ENCODE measurements around the gene OR2V1. TPM values are rescaled to one million over a fixed set of nuclear protein-coding genes. Genes with fewer than 3 reads are reported as not detected.

The OR2V1 gene
- total RNA-seq, 4 donors from 2014 or later, result not detected

- in situ Hi-C loops (cut with MboI; ENCODE audit: low sequenced_read_pairs in 4 of 4) (no loop called here), intact Hi-C loops (cut with DNase I; ENCODE audit: low total_unique reads) (no loop called here)
- no peaks in the 10 kb centered on the region for H3K36me3 ChIP-seq
- no peaks in the 10 kb centered on the region for H3K9me3 ChIP-seq
- H3K4me3 ChIP-seq, result no peak overlapping the region
- H3K27ac ChIP-seq, result no peak overlapping the region
- H3K4me1 ChIP-seq, result no peaks in the 10 kb centered on the region
- TF ChIP-seq, protein P1, sequence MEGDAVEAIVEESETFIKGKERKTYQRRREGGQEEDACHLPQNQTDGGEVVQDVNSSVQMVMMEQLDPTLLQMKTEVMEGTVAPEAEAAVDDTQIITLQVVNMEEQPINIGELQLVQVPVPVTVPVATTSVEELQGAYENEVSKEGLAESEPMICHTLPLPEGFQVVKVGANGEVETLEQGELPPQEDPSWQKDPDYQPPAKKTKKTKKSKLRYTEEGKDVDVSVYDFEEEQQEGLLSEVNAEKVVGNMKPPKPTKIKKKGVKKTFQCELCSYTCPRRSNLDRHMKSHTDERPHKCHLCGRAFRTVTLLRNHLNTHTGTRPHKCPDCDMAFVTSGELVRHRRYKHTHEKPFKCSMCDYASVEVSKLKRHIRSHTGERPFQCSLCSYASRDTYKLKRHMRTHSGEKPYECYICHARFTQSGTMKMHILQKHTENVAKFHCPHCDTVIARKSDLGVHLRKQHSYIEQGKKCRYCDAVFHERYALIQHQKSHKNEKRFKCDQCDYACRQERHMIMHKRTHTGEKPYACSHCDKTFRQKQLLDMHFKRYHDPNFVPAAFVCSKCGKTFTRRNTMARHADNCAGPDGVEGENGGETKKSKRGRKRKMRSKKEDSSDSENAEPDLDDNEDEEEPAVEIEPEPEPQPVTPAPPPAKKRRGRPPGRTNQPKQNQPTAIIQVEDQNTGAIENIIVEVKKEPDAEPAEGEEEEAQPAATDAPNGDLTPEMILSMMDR (IDR thresholded peaks at IDR 0.05 in 4 of 5, conservative IDR thresholded peaks at IDR 0.05 in 1 of 5), result no peak
- no peak for TF ChIP-seq POLR2A (IDR thresholded peaks at IDR 0.05)
- no peak for ATAC-seq
- DNase-seq, result no peak
- H3K27me3 ChIP-seq, result peaks cover 46 to 60% (median 53%) of the 10 kb centered on the region in 3 donors
Observed at GRCh38 chr5:181112476-181112875, 18.5 kb downstream of the OR2V1 start.

DNA sequence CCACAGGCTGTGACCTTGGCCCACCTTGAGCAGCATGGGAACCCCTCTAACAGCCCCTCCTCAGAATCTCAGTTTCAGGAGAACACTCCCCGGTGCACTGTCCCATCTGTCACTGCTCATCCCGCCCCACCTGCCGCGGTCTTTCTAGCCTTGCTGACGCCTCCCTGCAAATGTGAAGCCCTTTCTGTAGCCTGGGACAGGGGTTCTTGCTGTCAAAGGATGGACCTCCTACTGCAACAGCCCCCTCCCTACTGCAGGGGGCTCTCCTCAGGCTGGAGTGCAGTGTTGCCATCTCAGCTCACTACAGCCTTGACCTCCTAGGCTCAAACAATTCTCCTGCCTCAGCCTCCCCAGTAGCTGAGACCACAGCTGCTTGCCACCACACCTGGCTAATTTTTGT lies 20.0 kb downstream of the OR2V1 start:
- no peak overlapping the region for H3K27ac ChIP-seq
- H3K4me3 ChIP-seq, result no peak overlapping the region
- peaks cover 50 to 54% (median 53%) of the 10 kb centered on the region in 3 donors for H3K27me3 ChIP-seq
- TF ChIP-seq POLR2A (IDR thresholded peaks at IDR 0.05), result no peak
- TF ChIP-seq, protein P1 (IDR thresholded peaks at IDR 0.05 in 4 of 5, conservative IDR thresholded peaks at IDR 0.05 in 1 of 5), result no peak
- in situ Hi-C loops (cut with MboI; ENCODE audit: low sequenced_read_pairs in 4 of 4), result no loop called here
- H3K9me3 ChIP-seq, result no peaks in the 10 kb centered on the region
- no peaks in the 10 kb centered on the region for H3K4me1 ChIP-seq
- DNase-seq (no peak), ATAC-seq (no peak)
- no peaks in the 10 kb centered on the region for H3K36me3 ChIP-seq
- intact Hi-C loops (cut with DNase I; ENCODE audit: low total_unique reads), result no loop called here

DNA sequence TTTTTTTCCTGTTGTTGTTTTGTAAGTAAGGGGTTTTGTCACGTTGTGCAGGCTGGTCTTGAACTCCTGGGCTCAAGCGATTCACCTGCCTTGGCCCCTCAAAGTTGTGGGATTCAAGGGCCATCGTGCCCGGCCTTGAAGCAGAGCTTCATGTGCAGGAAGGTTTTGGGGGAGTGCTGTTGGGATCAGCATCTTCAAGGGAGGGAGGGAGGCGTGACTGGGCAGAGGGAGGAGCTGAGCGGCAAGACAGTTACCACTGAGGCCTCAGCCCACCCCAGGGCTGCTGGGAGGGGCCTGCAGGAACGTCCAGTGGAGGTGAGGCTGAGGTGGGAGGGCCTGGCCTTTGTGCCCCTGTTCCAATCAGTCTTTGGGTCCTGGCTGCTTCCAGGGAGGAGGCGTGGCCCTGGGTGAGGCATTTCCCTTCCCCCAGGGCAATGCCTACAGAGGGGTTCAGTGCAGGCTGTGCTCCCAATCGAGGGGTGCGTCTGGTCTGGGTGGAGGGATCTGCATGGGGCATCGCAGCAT lies 21.4 kb downstream of the OR2V1 start:
- H3K27ac ChIP-seq, result no peak overlapping the region
- H3K4me3 ChIP-seq, result no peak overlapping the region
- ATAC-seq, result no peak
- H3K27me3 ChIP-seq, result peaks cover 45 to 48% (median 46%) of the 10 kb centered on the region in 3 donors
- H3K4me1 ChIP-seq, result no peaks in the 10 kb centered on the region
- no peaks in the 10 kb centered on the region for H3K36me3 ChIP-seq
- TF ChIP-seq, protein P1 (IDR thresholded peaks at IDR 0.05 in 4 of 5, conservative IDR thresholded peaks at IDR 0.05 in 1 of 5), result no peak
- TF ChIP-seq POLR2A (IDR thresholded peaks at IDR 0.05), result no peak
- no peaks in the 10 kb centered on the region for H3K9me3 ChIP-seq
- no peak for DNase-seq
- in situ Hi-C loops (cut with MboI; ENCODE audit: low sequenced_read_pairs in 4 of 4), result no loop called here
- intact Hi-C loops (cut with DNase I; ENCODE audit: low total_unique reads), result no loop called here

DNA sequence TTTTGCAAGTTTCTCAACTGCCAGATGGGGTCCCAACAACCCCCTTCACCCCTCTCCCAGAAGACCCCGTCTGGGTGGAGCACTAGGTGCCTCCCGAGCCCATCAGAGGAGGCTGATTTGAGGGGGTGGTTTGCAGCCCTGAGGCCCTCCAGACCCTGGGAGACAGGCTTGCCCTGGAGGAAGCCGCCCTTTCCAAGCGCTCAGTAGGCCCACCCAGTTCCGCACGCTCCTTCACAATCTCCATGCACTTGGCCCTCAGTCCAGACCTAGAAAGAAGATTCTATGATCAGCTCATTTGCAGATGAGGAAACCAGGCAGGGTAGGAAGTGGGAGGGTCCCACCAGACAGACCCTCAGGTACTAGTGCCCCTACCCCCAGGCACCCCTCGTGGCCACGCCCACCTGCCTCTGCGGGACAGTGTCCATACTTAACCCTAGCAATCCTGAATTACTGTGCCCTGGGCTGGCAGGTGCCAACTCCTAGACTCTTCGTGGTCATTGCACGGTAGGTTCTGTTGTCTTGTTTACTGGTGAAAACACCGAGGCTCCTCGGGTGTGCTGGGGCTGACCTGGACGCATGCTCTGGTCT lies 22.3 kb downstream of the OR2V1 start:
- DNase-seq (no peak), ATAC-seq (no peak)
- no peaks in the 10 kb centered on the region for H3K36me3 ChIP-seq
- peaks cover 37 to 43% (median 37%) of the 10 kb centered on the region in 3 donors for H3K27me3 ChIP-seq
- H3K4me1 ChIP-seq, result no peaks in the 10 kb centered on the region
- in situ Hi-C loops (cut with MboI; ENCODE audit: low sequenced_read_pairs in 4 of 4), result no loop called here
- no peak overlapping the region for H3K27ac ChIP-seq
- no peaks in the 10 kb centered on the region for H3K9me3 ChIP-seq
- intact Hi-C loops (cut with DNase I; ENCODE audit: low total_unique reads), result no loop called here
- TF ChIP-seq, protein P1 (IDR thresholded peaks at IDR 0.05 in 4 of 5, conservative IDR thresholded peaks at IDR 0.05 in 1 of 5), result no peak
- no peak for TF ChIP-seq POLR2A (IDR thresholded peaks at IDR 0.05)
- no peak overlapping the region for H3K4me3 ChIP-seq
